Caco-2 (cell line): ENCODE results near the gene SLC43A3. TPM values are rescaled to one million over a fixed set of nuclear protein-coding genes. Genes with fewer than 3 reads are reported as not detected.

Source experiments
- BruUV-seq: library from RNA; stranded (reverse); fragments of 400-500 nt; replicated peaks from 2 replicates; lab custom pipeline; 2021; lab: Mats Ljungman, UMichigan
- CTCF ChIA-PET: fragments of 300-600 bp; sonication (Branson Sonifier 250); formaldehyde crosslinking; loops from one replicate; lab custom pipeline; 2022; ENCODE audit warnings: antibody characterized with exemption; lab: Charles Lee
- POLR2A ChIA-PET: fragments of 300-600 bp; sonication (Branson Sonifier 250); formaldehyde crosslinking; loops from one replicate; lab custom pipeline; 2022; ENCODE audit warnings: antibody characterized with exemption; lab: Charles Lee
- DNase-seq, 2 experiments: peaks; one replicate each; pipeline versions ENCODE4 v3.0.0 to v3.0.0-alpha.2; 2020 to 2022
- H3K27me3 ChIP-seq: replicated peaks from 2 replicates; pipeline ENCODE4 v1.6.0; 2011; ENCODE audit warnings: low read length; ENCODE audit not compliant: control insufficient read depth, insufficient read depth
- H3K36me3 ChIP-seq: 2 replicates; pipeline ENCODE4 v1.5.1; 2011; ENCODE audit warnings: low read length; ENCODE audit not compliant: control insufficient read depth, insufficient read depth
- H3K4me1 ChIP-seq: fragments of 250-450 bp; sonication (Bioruptor Pico); 2 replicates; pipeline ENCODE4 v1.5.1; 2020; ENCODE audit warnings: mild to moderate bottlenecking
- H3K4me3 ChIP-seq: 2 replicates; pipeline ENCODE4 v1.5.1; 2011; ENCODE audit warnings: low read depth, mild to moderate bottlenecking, control low read depth, low read length
- H3K9me3 ChIP-seq: fragments of 250-450 bp; sonication (Bioruptor Pico); 2 replicates; pipeline ENCODE4 v1.5.1; 2020; ENCODE audit warnings: mild to moderate bottlenecking, moderate library complexity
- H3K27ac Mint-ChIP-seq: one replicate; pipeline ENCODE4 v1.8.0; 2022; ENCODE audit warnings: mixed read lengths; ENCODE audit not compliant: unreplicated experiment
- H3K27me3 Mint-ChIP-seq: one replicate; pipeline ENCODE4 v1.8.0; 2022; ENCODE audit warnings: mixed read lengths; ENCODE audit not compliant: insufficient read depth, unreplicated experiment
- H3K36me3 Mint-ChIP-seq: one replicate; pipeline ENCODE4 v1.8.0; 2022; ENCODE audit warnings: mild to moderate bottlenecking, mixed read lengths; ENCODE audit not compliant: insufficient read depth, unreplicated experiment
- H3K4me1 Mint-ChIP-seq: one replicate; pipeline ENCODE4 v1.8.0; 2022; ENCODE audit warnings: low read depth, mixed read lengths; ENCODE audit not compliant: unreplicated experiment
- H3K4me3 Mint-ChIP-seq: one replicate; pipeline ENCODE4 v1.8.0; 2022; ENCODE audit warnings: mild to moderate bottlenecking, moderate library complexity, mixed read lengths; ENCODE audit not compliant: unreplicated experiment
- H3K9me3 Mint-ChIP-seq: one replicate; pipeline ENCODE4 v1.8.0; 2022; ENCODE audit warnings: mixed read lengths; ENCODE audit not compliant: unreplicated experiment
- intact Hi-C: fragments of 100-400 bp; cut with micrococcal nuclease; formaldehyde crosslinking; loops from one replicate; pipeline ENCODE4 v1.10.0; 2022; ENCODE audit not compliant: unreplicated experiment
- total RNA-seq: library from RNA; stranded (reverse); gene quantifications from 2 replicates; pipeline ENCODE4 v1.2.3, GENCODE V29; 2022
- TF ChIP-seq, protein P1 (sequence below), 2 experiments: fragments of 200-600 bp in 1 of 2; IDR thresholded peaks; 1 replicate in 1 of 2; 2 replicates in 1 of 2; pipeline versions ENCODE4 v1.5.1 to v1.8.0; 2011 to 2022; ENCODE audit warnings: antibody characterized with exemption in 1 of 2, control low read depth in 1 of 2, inconsistent platforms in 1 of 2, low read depth in 1 of 2, low read length in 1 of 2, mild to moderate bottlenecking in 1 of 2, moderate library complexity in 1 of 2; ENCODE audit not compliant: insufficient read depth in 1 of 2, severe bottlenecking in 1 of 2, unreplicated experiment in 1 of 2

SLC43A3 gene
- total RNA-seq, 1 experiment from 2014 or later = not detected

DNA sequence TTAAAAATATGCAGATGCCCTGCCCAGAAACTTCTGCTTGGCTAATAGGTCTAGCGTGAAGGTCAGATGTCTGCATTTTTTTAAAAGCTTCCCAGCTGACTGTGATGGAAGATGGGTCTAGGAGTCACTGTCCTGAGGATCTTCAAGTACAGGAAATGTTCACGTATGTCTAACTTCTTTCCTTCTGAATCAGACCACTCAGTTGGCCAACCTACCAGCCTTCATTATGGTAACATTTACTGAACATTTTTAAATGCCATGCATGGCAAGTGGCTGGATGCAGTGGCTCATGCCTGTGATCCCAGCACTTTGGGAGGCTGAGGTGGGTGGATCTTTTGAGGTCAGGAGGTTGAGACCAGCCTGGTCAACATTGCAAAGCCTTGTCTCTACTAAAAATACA, 35.4 kb downstream of the SLC43A3 start:
- H3K4me3 Mint-ChIP-seq = no peak overlapping the region
- ChIA-PET CTCF (interaction anchor here (0.6 kb wide), 1 partner anchor 46 kb away, joined by 4 read pairs; no protein-coding TSS in a partner anchor), POLR2A (no interaction called here)
- H3K27me3 Mint-ChIP-seq = peaks cover 22% of the 10 kb centered on the region
- no peak overlapping the region for H3K27ac Mint-ChIP-seq
- no peaks in the 10 kb centered on the region for H3K36me3 ChIP-seq
- DNase-seq = no peak
- no peaks in the 10 kb centered on the region for H3K27me3 ChIP-seq
- no TSS peak for BruUV-seq
- H3K4me1 ChIP-seq = no peaks in the 10 kb centered on the region
- intact Hi-C loops = no loop called here
- H3K4me3 ChIP-seq = no peak overlapping the region
- no peaks in the 10 kb centered on the region for H3K9me3 ChIP-seq
- H3K9me3 Mint-ChIP-seq = no peaks in the 10 kb centered on the region
- TF ChIP-seq, protein P1, sequence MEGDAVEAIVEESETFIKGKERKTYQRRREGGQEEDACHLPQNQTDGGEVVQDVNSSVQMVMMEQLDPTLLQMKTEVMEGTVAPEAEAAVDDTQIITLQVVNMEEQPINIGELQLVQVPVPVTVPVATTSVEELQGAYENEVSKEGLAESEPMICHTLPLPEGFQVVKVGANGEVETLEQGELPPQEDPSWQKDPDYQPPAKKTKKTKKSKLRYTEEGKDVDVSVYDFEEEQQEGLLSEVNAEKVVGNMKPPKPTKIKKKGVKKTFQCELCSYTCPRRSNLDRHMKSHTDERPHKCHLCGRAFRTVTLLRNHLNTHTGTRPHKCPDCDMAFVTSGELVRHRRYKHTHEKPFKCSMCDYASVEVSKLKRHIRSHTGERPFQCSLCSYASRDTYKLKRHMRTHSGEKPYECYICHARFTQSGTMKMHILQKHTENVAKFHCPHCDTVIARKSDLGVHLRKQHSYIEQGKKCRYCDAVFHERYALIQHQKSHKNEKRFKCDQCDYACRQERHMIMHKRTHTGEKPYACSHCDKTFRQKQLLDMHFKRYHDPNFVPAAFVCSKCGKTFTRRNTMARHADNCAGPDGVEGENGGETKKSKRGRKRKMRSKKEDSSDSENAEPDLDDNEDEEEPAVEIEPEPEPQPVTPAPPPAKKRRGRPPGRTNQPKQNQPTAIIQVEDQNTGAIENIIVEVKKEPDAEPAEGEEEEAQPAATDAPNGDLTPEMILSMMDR (IDR thresholded peaks at IDR 0.05; ENCODE audit: insufficient read depth in 1 of 2, low read depth in 1 of 2, low read length in 1 of 2, severe bottlenecking in 1 of 2, unreplicated experiment in 1 of 2) = no peak
- H3K4me1 Mint-ChIP-seq = no peaks in the 10 kb centered on the region
- H3K36me3 Mint-ChIP-seq = no peaks in the 10 kb centered on the region

- H3K4me3 ChIP-seq = no peak overlapping the region
- H3K4me1 ChIP-seq = no peaks in the 10 kb centered on the region
- TF ChIP-seq, protein P1 (IDR thresholded peaks at IDR 0.05; ENCODE audit: insufficient read depth in 1 of 2, low read depth in 1 of 2, low read length in 1 of 2, severe bottlenecking in 1 of 2, unreplicated experiment in 1 of 2) = no peak
- BruUV-seq = no TSS peak
- intact Hi-C loops = no loop called here
- Mint-ChIP-seq H3K9me3 (no peaks in the 10 kb centered on the region), H3K4me3 (no peak overlapping the region), H3K27me3 (peaks cover 24% of the 10 kb centered on the region), H3K4me1 (no peaks in the 10 kb centered on the region), H3K36me3 (no peaks in the 10 kb centered on the region), H3K27ac (no peak overlapping the region)
- H3K9me3 ChIP-seq = no peaks in the 10 kb centered on the region
- H3K27me3 ChIP-seq = no peaks in the 10 kb centered on the region
- ChIA-PET CTCF (interaction anchor here (0.6 kb wide), 1 partner anchor 46 kb away, joined by 4 read pairs; no protein-coding TSS in a partner anchor), POLR2A (no interaction called here)
- no peak for DNase-seq
- H3K36me3 ChIP-seq = no peaks in the 10 kb centered on the region
These were observed 35.8 kb downstream of the SLC43A3 start for GRCh38 chr11:57391111-57391510.

DNA sequence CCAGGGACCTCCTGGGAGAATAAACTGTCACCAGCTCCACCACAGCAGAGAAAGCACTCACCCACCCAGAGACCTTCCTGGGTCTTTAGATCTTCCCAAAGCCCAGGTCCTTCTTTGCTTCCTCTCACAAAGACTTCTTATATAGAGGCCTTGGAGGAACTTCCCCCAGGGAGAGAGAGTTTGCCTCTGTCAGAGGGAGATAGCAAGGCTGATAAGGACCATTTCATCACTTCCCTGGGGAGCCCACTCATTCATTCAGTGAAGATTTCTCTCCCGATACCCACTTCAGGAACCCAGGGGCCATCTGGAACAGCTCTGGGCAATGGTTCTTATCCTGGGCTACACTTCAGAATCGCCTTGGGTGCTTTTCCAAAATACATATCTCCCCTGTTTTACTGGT, 36.4 kb downstream of the SLC43A3 start, which contains the start of gene PRG2:
Gene PRG2, minus strand, starts transcription at position 116 of the 400 bp plus-strand sequence. CDS start 706 bp downstream, outside the sequence.
- Histone ChIP-seq H3K4me1 (no peaks in the 10 kb centered on the region), H3K9me3 (no peaks in the 10 kb centered on the region), H3K27me3 (no peaks in the 10 kb centered on the region), H3K36me3 (no peaks in the 10 kb centered on the region), H3K4me3 (no peak within 1 kb of the TSS)
- POLR2A ChIA-PET = no interaction called here
- peaks cover 28% of the 10 kb centered on the region for H3K27me3 Mint-ChIP-seq
- CTCF ChIA-PET = no interaction called here
- no peaks in the 10 kb centered on the region for H3K9me3 Mint-ChIP-seq
- H3K27ac Mint-ChIP-seq = no peak within 1 kb of the TSS
- H3K36me3 Mint-ChIP-seq = no peaks in the 10 kb centered on the region
- H3K4me3 Mint-ChIP-seq = no peak within 1 kb of the TSS
- no peaks in the 10 kb centered on the region for H3K4me1 Mint-ChIP-seq
- TF ChIP-seq, protein P1 (IDR thresholded peaks at IDR 0.05; ENCODE audit: insufficient read depth in 1 of 2, low read depth in 1 of 2, low read length in 1 of 2, severe bottlenecking in 1 of 2, unreplicated experiment in 1 of 2) = no peak
- DNase-seq = no peak
- no TSS peak for BruUV-seq
- intact Hi-C loops = no loop called here
